Posterior cingulate gyrus (tissue), 11 donors: ENCODE data around the gene ASTN2.

Experiments used
- DNase-seq, 10 donors: peaks; one replicate each; pipeline versions ENCODE4 v3.0.0 to v3.0.0-alpha.2; 2020 to 2021; ENCODE audit warnings: mixed read lengths in 3 of 10
- intact Hi-C: fragments of 100-400 bp; cut with DNase I; formaldehyde crosslinking; loops from one replicate; pipeline ENCODE4 v1.15.1; 2023

ASTN2 gene

GRCh38 chr9:116951588-116952435 is 463.0 kb downstream of the ASTN2 start:
- no peak for DNase-seq
- intact Hi-C loops, result no loop called here

- intact Hi-C loops, result no loop called here
- DNase-seq, result no peak
These were observed 469.0 kb downstream of the ASTN2 start for GRCh38 chr9:116945817-116946216.

- intact Hi-C loops, result no loop called here
- DNase-seq, result no peak
These were observed 469.9 kb downstream of the ASTN2 start for GRCh38 chr9:116944714-116945534.

- intact Hi-C loops, result no loop called here
- no peak for DNase-seq
These were observed 470.9 kb downstream of the ASTN2 start for GRCh38 chr9:116943970-116944369.

GRCh38 chr9:116942593-116943061 is 472.2 kb downstream of the ASTN2 start:
- no peak for DNase-seq
- intact Hi-C loops, result no loop called here

- no peak for DNase-seq
- intact Hi-C loops, result no loop called here
These were observed 473.6 kb downstream of the ASTN2 start for GRCh38 chr9:116941266-116941665.

- DNase-seq, result no peak
- intact Hi-C loops, result no loop called here
These were observed 474.1 kb downstream of the ASTN2 start for GRCh38 chr9:116940614-116941215.

- intact Hi-C loops, result no loop called here
- DNase-seq, result no peak
These were observed 475.2 kb downstream of the ASTN2 start for GRCh38 chr9:116939614-116940013.

GRCh38 chr9:116939161-116939560 is 475.7 kb downstream of the ASTN2 start:
- no peak for DNase-seq
- intact Hi-C loops, result no loop called here

- intact Hi-C loops, result no loop called here
- no peak for DNase-seq
These were observed 477.5 kb downstream of the ASTN2 start for GRCh38 chr9:116937361-116937760.

GRCh38 chr9:116935149-116935897 is 479.5 kb downstream of the ASTN2 start:
- intact Hi-C loops, result no loop called here
- no peak for DNase-seq

- intact Hi-C loops, result no loop called here
- no peak for DNase-seq
These were observed 480.7 kb downstream of the ASTN2 start for GRCh38 chr9:116934131-116934530.

GRCh38 chr9:116933251-116933650 is 481.6 kb downstream of the ASTN2 start:
- DNase-seq, result no peak
- intact Hi-C loops, result no loop called here

GRCh38 chr9:116929621-116930020 is 485.2 kb downstream of the ASTN2 start:
- DNase-seq, result no peak
- intact Hi-C loops, result no loop called here

- intact Hi-C loops, result no loop called here
- DNase-seq, result no peak
These were observed 486.0 kb downstream of the ASTN2 start for GRCh38 chr9:116928884-116929283.

- no peak for DNase-seq
- intact Hi-C loops, result no loop called here
These were observed 486.6 kb downstream of the ASTN2 start for GRCh38 chr9:116928289-116928688.

GRCh38 chr9:116927726-116928125 is 487.1 kb downstream of the ASTN2 start:
- DNase-seq, result no peak
- intact Hi-C loops, result no loop called here

GRCh38 chr9:116925121-116925520 is 489.7 kb downstream of the ASTN2 start:
- intact Hi-C loops, result no loop called here
- no peak for DNase-seq

- DNase-seq, result no peak
- intact Hi-C loops, result no loop called here
These were observed 490.3 kb downstream of the ASTN2 start for GRCh38 chr9:116924462-116925110.
